MCF 10A (cell line): ENCODE data around the gene CYP4A22. TPM values are rescaled to one million over a fixed set of nuclear protein-coding genes. Genes with fewer than 3 reads are reported as not detected.
A peak's percentile ranks its signal among the peaks of the same experiment; 100 is the strongest.

Experiments
- BruUV-seq: library from RNA; stranded (reverse); fragments of 400-500 nt; replicated peaks from 2 replicates; lab custom pipeline; 2021; lab: Mats Ljungman, UMichigan
- CTCF ChIA-PET: fragments of 300-600 bp; sonication (Branson Sonifier 250); formaldehyde crosslinking; extraction: SDS; loops from one replicate; lab custom pipeline; 2021; ENCODE audit warnings: antibody characterized with exemption, inconsistent platforms; lab: Yijun Ruan, JAX
- POLR2A ChIA-PET: fragments of 300-600, 350-650 bp; sonication (Branson Sonifier 250); formaldehyde crosslinking; extraction: SDS; loops from one replicate; lab custom pipeline; 2020; ENCODE audit warnings: antibody characterized with exemption, inconsistent platforms; lab: Yijun Ruan, JAX
- DNase-seq: peaks from one replicate; pipeline ENCODE4 v3.0.0-alpha.2; 2018; ENCODE audit not compliant: unreplicated experiment
- H3K27ac Mint-ChIP-seq: one replicate; pipeline ENCODE4 v1.8.0; 2022; ENCODE audit warnings: mild to moderate bottlenecking, low read depth, mixed read lengths; ENCODE audit not compliant: unreplicated experiment
- H3K27me3 Mint-ChIP-seq: one replicate; pipeline ENCODE4 v1.8.0; 2022; ENCODE audit warnings: mixed read lengths; ENCODE audit not compliant: insufficient read depth, unreplicated experiment
- H3K36me3 Mint-ChIP-seq: one replicate; pipeline ENCODE4 v1.8.0; 2022; ENCODE audit warnings: mild to moderate bottlenecking, moderate library complexity, mixed read lengths; ENCODE audit not compliant: insufficient read depth, unreplicated experiment
- H3K4me1 Mint-ChIP-seq: one replicate; pipeline ENCODE4 v1.8.0; 2022; ENCODE audit warnings: mixed read lengths; ENCODE audit not compliant: insufficient read depth, unreplicated experiment
- H3K4me3 Mint-ChIP-seq: one replicate; pipeline ENCODE4 v1.8.0; 2022; ENCODE audit warnings: mild to moderate bottlenecking, moderate library complexity, mixed read lengths; ENCODE audit not compliant: unreplicated experiment
- H3K9me3 Mint-ChIP-seq: one replicate; pipeline ENCODE4 v1.8.0; 2022; ENCODE audit warnings: mixed read lengths; ENCODE audit not compliant: unreplicated experiment
- CTCF ChIP-seq: fragments of 200-600 bp; IDR thresholded peaks from one replicate; pipeline ENCODE4 v1.8.0; 2022; ENCODE audit warnings: antibody characterized with exemption, mild to moderate bottlenecking; ENCODE audit not compliant: unreplicated experiment
- intact Hi-C: fragments of 100-400 bp; cut with micrococcal nuclease; formaldehyde crosslinking; loops from 2 replicates; pipeline ENCODE4 v1.14.1; 2022
- total RNA-seq: library from RNA; stranded (reverse); gene quantifications from 2 replicates; pipeline ENCODE4 v1.2.3, GENCODE V29; 2022

Gene CYP4A22
- total RNA-seq, 1 experiment from 2014 or later, result not detected

GRCh38 chr1:47178654-47179016, 41.4 kb downstream of the CYP4A22 start:
- CTCF ChIA-PET, result interaction anchor here (0.5 to 8.1 kb wide), 41 partner anchors 9 to 1321 kb away, joined by 3 to 158 read pairs (median 4); partner anchors contain the start of genes CMPK1, PDZK1IP1 and STIL
- no peak for DNase-seq
- no peaks in the 10 kb centered on the region for H3K27me3 Mint-ChIP-seq
- peaks cover 59% of the 10 kb centered on the region for H3K4me1 Mint-ChIP-seq
- H3K9me3 Mint-ChIP-seq, result no peaks in the 10 kb centered on the region
- intact Hi-C loops, result loop anchor here (1.0 to 10.0 kb wide), 7 partner anchors 76 to 549 kb away; no protein-coding TSS in a partner anchor
- peak overlapping the region; percentile 99 for H3K27ac Mint-ChIP-seq
- peaks cover 4% of the 10 kb centered on the region for H3K36me3 Mint-ChIP-seq
- no TSS peak for BruUV-seq
- POLR2A ChIA-PET, result interaction anchor here (0.5 to 6.4 kb wide), 18 partner anchors 13 to 550 kb away, joined by 3 to 82 read pairs (median 4); partner anchors contain the start of genes CMPK1, FOXD2, PDZK1IP1 and STIL
- TF ChIP-seq CTCF, result no peak
- peak overlapping the region; percentile 74 for H3K4me3 Mint-ChIP-seq

- H3K36me3 Mint-ChIP-seq, result peaks cover 5% of the 10 kb centered on the region
- H3K4me3 Mint-ChIP-seq, result peak overlapping the region; percentile 74
- POLR2A ChIA-PET, result interaction anchor here (0.6 to 6.4 kb wide), 21 partner anchors 12 to 567 kb away, joined by 3 to 82 read pairs (median 4); partner anchors contain the start of genes CMPK1, FOXD2, PDZK1IP1 and STIL
- H3K27ac Mint-ChIP-seq, result peak overlapping the region; percentile 99
- H3K4me1 Mint-ChIP-seq, result peaks cover 58% of the 10 kb centered on the region
- CTCF ChIA-PET, result interaction anchor here (0.5 to 8.1 kb wide), 53 partner anchors 9 to 1320 kb away, joined by 3 to 158 read pairs (median 4); partner anchors contain the start of genes CMPK1, PDZK1IP1 and STIL
- intact Hi-C loops, result loop anchor here (1.0 to 10.0 kb wide), 7 partner anchors 77 to 548 kb away; no protein-coding TSS in a partner anchor
- DNase-seq, result peak; percentile 93
- peak; percentile 87 for TF ChIP-seq CTCF
- H3K9me3 Mint-ChIP-seq, result no peaks in the 10 kb centered on the region
- H3K27me3 Mint-ChIP-seq, result no peaks in the 10 kb centered on the region
- BruUV-seq, result no TSS peak
Observed at GRCh38 chr1:47179017-47179987, 42.1 kb downstream of the CYP4A22 start.

- H3K27me3 Mint-ChIP-seq, result no peaks in the 10 kb centered on the region
- H3K27ac Mint-ChIP-seq, result peak overlapping the region; percentile 99
- no peaks in the 10 kb centered on the region for H3K9me3 Mint-ChIP-seq
- BruUV-seq, result no TSS peak
- intact Hi-C loops, result loop anchor here (1.0 to 10.0 kb wide), 7 partner anchors 78 to 547 kb away; no protein-coding TSS in a partner anchor
- POLR2A ChIA-PET, result interaction anchor here (0.7 to 6.4 kb wide), 12 partner anchors 12 to 548 kb away, joined by 3 to 82 read pairs (median 4); partner anchors contain the start of genes CMPK1, FOXD2, PDZK1IP1 and STIL
- H3K4me3 Mint-ChIP-seq, result peak overlapping the region; percentile 74
- CTCF ChIA-PET, result interaction anchor here (0.6 to 8.1 kb wide), 29 partner anchors 8 to 546 kb away, joined by 3 to 158 read pairs (median 6); partner anchors contain the start of genes CMPK1, PDZK1IP1 and STIL
- TF ChIP-seq CTCF, result no peak
- peaks cover 5% of the 10 kb centered on the region for H3K36me3 Mint-ChIP-seq
- peaks cover 50% of the 10 kb centered on the region for H3K4me1 Mint-ChIP-seq
- DNase-seq, result no peak
Observed at GRCh38 chr1:47179988-47180563, 42.8 kb downstream of the CYP4A22 start.
